OCI-LY3 (cell line): ENCODE results near the gene ERP44.

ENCODE experiments used
- H2AFZ ChIP-seq: fragments of 200-600, 300-600 bp; shearing (Covaris generic); 2 replicates; pipeline ENCODE4 v1.6.0; 2014; ENCODE audit warnings: antibody characterized with exemption, low read depth, low read length
- H3K27ac ChIP-seq: fragments of 200-600, 300-600 bp; sonication (generic); 2 replicates; pipeline ENCODE4 v1.5.1; 2014; ENCODE audit warnings: mild to moderate bottlenecking, low read length, moderate library complexity, mixed read lengths
- H3K27me3 ChIP-seq: fragments of 200-600, 300-600 bp; sonication (generic); 2 replicates; pipeline ENCODE4 v1.6.1; 2014; ENCODE audit warnings: low read depth, low read length, mixed read lengths
- H3K36me3 ChIP-seq: fragments of 200-600, 300-600 bp; sonication (generic); replicated peaks from 2 replicates; pipeline ENCODE3; 2014; ENCODE audit warnings: low read depth, low read length, mixed read lengths
- H3K4me1 ChIP-seq: fragments of 300-600, 200-600 bp; sonication (generic); 2 replicates; pipeline ENCODE4 v1.6.1; 2014; ENCODE audit warnings: low read length, mixed read lengths
- H3K4me2 ChIP-seq: fragments of 200-600, 300-600 bp; sonication (generic); 2 replicates; pipeline ENCODE4 v1.6.1; 2014; ENCODE audit warnings: low read length, mixed read lengths
- H3K4me3 ChIP-seq: fragments of 300-600, 200-600 bp; sonication (generic); 2 replicates; pipeline ENCODE4 v1.5.1; 2014; ENCODE audit warnings: antibody characterized with exemption, mild to moderate bottlenecking, low read length, moderate library complexity
- H3K79me2 ChIP-seq: fragments of 300-600, 200-600 bp; shearing (Covaris generic); 2 replicates; pipeline ENCODE4 v1.6.1; 2014; ENCODE audit warnings: mild to moderate bottlenecking, low read length, mixed read lengths
- H3K9ac ChIP-seq: fragments of 300-600, 200-600 bp; shearing (Covaris generic); 2 replicates; pipeline ENCODE4 v1.6.0; 2014; ENCODE audit warnings: mild to moderate bottlenecking, low read length, moderate library complexity
- H3K9me3 ChIP-seq: fragments of 200-600, 300-600 bp; shearing (Covaris generic); 2 replicates; pipeline ENCODE4 v1.6.1; 2014; ENCODE audit warnings: low read length, mixed read lengths; ENCODE audit not compliant: insufficient read depth
- H4K20me1 ChIP-seq: fragments of 200-600, 300-600 bp; sonication (generic); 2 replicates; pipeline ENCODE4 v1.6.1; 2016; ENCODE audit warnings: low read length, mixed read lengths; ENCODE audit not compliant: insufficient read depth
- EZH2phosphoT487 ChIP-seq: fragments of 200-600 bp; shearing (Covaris generic); IDR thresholded peaks from 2 replicates; pipeline ENCODE4 v1.6.1; 2018; ENCODE audit warnings: antibody characterized with exemption, mixed run types, low read depth
- TF ChIP-seq, protein P1 (sequence below): fragments of 200-600, 300-600 bp; sonication (generic); IDR thresholded peaks from 2 replicates; pipeline ENCODE4 v1.5.1; 2014; ENCODE audit warnings: antibody characterized with exemption, low read length, low read depth

Gene ERP44

DNA sequence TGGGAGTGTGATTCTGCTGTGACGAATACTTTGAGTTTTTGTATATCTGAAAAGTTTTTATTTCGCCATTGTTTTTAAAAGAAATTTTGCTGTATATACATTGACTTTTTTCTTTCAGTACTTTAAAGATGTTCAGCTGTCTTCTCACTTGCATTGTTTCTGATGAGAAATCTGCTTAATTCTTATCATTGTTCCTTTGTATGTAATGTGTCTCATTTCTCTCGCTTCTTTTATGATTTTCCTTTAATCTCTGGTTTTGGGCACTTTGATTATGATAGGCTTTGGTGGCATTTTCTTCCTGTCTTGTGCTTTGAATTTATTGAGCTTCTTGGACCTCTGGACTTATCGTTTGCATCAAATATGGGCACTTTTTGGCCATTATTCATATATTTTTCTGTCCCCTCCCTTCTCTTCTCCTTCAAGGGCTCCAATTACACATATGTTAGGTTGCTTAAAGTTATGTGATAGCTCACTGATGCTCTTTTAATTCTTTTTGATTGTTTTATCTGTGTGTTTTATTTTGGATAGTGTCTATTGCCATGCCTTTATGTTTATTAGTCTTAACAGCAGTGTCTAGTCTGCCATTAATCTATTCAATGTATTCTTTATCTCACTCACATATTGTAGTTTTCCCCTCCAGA lies 161.7 kb downstream of the ERP44 start:
- H3K36me3 ChIP-seq, result peaks cover 6% of the 10 kb centered on the region
- no peak overlapping the region for H3K27ac ChIP-seq
- no peak overlapping the region for H2AFZ ChIP-seq
- 0 out of 2 replicates have a peak, but pooled peaks cover 3% of the 10 kb centered on the region for H4K20me1 ChIP-seq
- no peaks in the 10 kb centered on the region for H3K9me3 ChIP-seq
- no peaks in the 10 kb centered on the region for H3K27me3 ChIP-seq
- no peaks in the 10 kb centered on the region for H3K4me1 ChIP-seq
- H3K4me3 ChIP-seq, result no peak overlapping the region
- no peak for TF ChIP-seq EZH2phosphoT487
- TF ChIP-seq, protein P1, sequence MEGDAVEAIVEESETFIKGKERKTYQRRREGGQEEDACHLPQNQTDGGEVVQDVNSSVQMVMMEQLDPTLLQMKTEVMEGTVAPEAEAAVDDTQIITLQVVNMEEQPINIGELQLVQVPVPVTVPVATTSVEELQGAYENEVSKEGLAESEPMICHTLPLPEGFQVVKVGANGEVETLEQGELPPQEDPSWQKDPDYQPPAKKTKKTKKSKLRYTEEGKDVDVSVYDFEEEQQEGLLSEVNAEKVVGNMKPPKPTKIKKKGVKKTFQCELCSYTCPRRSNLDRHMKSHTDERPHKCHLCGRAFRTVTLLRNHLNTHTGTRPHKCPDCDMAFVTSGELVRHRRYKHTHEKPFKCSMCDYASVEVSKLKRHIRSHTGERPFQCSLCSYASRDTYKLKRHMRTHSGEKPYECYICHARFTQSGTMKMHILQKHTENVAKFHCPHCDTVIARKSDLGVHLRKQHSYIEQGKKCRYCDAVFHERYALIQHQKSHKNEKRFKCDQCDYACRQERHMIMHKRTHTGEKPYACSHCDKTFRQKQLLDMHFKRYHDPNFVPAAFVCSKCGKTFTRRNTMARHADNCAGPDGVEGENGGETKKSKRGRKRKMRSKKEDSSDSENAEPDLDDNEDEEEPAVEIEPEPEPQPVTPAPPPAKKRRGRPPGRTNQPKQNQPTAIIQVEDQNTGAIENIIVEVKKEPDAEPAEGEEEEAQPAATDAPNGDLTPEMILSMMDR, result no peak
- no peak overlapping the region for H3K4me2 ChIP-seq
- no peaks in the 10 kb centered on the region for H3K79me2 ChIP-seq
- H3K9ac ChIP-seq, result no peak overlapping the region

DNA sequence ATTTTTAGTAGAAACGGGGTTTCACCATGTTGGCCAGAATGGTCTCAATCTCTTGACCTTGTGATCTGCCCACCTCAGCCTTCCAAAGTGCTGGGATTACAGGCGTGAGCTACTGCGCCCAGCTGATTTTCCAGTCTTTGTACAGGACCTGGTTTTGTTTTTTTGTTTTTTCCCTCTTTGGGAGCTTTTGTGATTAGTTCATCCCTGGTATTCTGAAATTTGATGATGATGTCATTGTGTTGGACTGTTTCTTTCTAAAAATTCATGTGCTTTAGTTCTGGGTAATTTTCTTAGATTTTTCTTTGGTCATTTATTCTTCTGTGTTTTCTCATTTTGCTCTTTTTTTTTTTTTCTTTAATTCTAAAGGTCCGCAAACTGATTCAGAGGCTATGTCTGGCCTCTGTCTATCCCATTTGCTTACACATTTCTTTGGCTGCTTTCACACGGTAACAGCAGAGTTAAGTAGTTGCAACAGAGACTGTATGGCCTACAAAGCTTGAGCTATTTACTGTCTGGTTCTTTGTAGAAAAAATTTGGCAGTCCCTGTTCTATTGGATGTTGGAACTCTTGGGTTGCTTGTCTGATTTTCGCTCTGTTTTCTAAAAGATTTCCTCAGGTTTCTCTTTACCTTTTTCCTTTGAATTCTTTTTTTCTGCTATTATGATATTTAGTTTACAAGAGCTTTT lies 167.5 kb downstream of the ERP44 start:
- no peak overlapping the region for H3K4me2 ChIP-seq
- no peaks in the 10 kb centered on the region for H3K4me1 ChIP-seq
- TF ChIP-seq, protein P1, result no peak
- TF ChIP-seq EZH2phosphoT487, result no peak
- H3K9me3 ChIP-seq, result no peaks in the 10 kb centered on the region
- H2AFZ ChIP-seq, result no peak overlapping the region
- no peak overlapping the region for H3K27ac ChIP-seq
- no peak overlapping the region for H3K4me3 ChIP-seq
- H3K27me3 ChIP-seq, result no peaks in the 10 kb centered on the region
- H3K36me3 ChIP-seq, result peaks cover 5% of the 10 kb centered on the region
- no peaks in the 10 kb centered on the region for H3K79me2 ChIP-seq
- 0 out of 2 replicates have a peak, but pooled peaks cover 3% of the 10 kb centered on the region for H4K20me1 ChIP-seq
- no peak overlapping the region for H3K9ac ChIP-seq

GRCh38 chr9:99929652-99930051 lies 169.1 kb downstream of the ERP44 start:
- Histone ChIP-seq H3K79me2 (no peaks in the 10 kb centered on the region), H3K36me3 (peaks cover 13% of the 10 kb centered on the region)

More at GRCh38 chr9:99929652-99930051, 169.1 kb downstream of the ERP44 start:
- H3K4me3 ChIP-seq, result no peak overlapping the region
- H3K4me1 ChIP-seq, result no peaks in the 10 kb centered on the region
- no peak overlapping the region for H2AFZ ChIP-seq
- no peak overlapping the region for H3K4me2 ChIP-seq
- no peaks in the 10 kb centered on the region for H3K9me3 ChIP-seq
- H3K27me3 ChIP-seq, result no peaks in the 10 kb centered on the region
- no peak overlapping the region for H3K27ac ChIP-seq
- H3K9ac ChIP-seq, result no peak overlapping the region
- H4K20me1 ChIP-seq, result no peaks in the 10 kb centered on the region
- TF ChIP-seq, protein P1, result no peak
- TF ChIP-seq EZH2phosphoT487, result no peak
